MM.1S (cell line): Measurements from ENCODE around the gene ELK3.

Source experiments
- EZH2 ChIP-seq: fragments of 300-600 bp; sonication (generic); optimal IDR thresholded peaks from 2 replicates; pipeline ENCODE3; 2017; ENCODE audit warnings: low read depth, mild to moderate bottlenecking, antibody characterized with exemption, low read length, mixed read lengths
- EZH2phosphoT487 ChIP-seq: fragments of 300-600 bp; sonication (generic); IDR thresholded peaks from 2 replicates; pipeline ENCODE4 v1.6.1; 2018; ENCODE audit warnings: antibody characterized with exemption, low read length
- TF ChIP-seq, protein P1 (sequence below): fragments of 300-600 bp; sonication (generic); IDR thresholded peaks from 2 replicates; pipeline ENCODE4 v1.5.1; 2016; ENCODE audit warnings: antibody characterized with exemption, low read length, mixed read lengths

DNA sequence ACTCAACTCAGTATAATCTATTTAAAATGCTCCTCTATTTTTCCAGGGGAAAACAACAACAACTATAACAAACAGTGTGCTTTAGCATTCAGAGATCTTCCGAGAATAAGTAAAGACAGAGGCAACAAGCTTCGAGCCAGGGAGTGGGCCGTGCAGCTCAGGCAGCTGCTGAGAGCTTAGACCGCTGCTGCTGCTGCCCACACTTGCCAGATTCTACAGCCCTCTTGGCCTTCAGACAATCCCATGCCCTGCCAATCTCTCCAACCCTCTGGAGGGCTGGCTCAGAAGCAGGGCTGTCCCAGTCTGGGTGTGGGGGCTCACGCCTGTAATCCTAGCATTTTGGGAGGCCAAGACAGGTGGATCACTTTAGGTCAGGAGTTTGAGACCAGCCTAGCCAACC lies 23.4 kb upstream of the ELK3 start:
- no peak for TF ChIP-seq EZH2
- TF ChIP-seq, protein P1, sequence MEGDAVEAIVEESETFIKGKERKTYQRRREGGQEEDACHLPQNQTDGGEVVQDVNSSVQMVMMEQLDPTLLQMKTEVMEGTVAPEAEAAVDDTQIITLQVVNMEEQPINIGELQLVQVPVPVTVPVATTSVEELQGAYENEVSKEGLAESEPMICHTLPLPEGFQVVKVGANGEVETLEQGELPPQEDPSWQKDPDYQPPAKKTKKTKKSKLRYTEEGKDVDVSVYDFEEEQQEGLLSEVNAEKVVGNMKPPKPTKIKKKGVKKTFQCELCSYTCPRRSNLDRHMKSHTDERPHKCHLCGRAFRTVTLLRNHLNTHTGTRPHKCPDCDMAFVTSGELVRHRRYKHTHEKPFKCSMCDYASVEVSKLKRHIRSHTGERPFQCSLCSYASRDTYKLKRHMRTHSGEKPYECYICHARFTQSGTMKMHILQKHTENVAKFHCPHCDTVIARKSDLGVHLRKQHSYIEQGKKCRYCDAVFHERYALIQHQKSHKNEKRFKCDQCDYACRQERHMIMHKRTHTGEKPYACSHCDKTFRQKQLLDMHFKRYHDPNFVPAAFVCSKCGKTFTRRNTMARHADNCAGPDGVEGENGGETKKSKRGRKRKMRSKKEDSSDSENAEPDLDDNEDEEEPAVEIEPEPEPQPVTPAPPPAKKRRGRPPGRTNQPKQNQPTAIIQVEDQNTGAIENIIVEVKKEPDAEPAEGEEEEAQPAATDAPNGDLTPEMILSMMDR: no peak
- no peak for TF ChIP-seq EZH2phosphoT487
